Thyroid gland (tissue), 4 donors: ENCODE results near the gene SGIP1. TPM values are rescaled to one million over a fixed set of nuclear protein-coding genes. Genes with fewer than 3 reads are reported as not detected.

Source experiments
- DNase-seq, 2 donors: peaks; one replicate each; pipeline ENCODE4 v3.0.0-alpha.2; 2019
- H3K27ac ChIP-seq, 3 donors: fragments of 200-600 bp; sonication (generic); 1 replicate in 2 of 3; 2 replicates in 1 of 3; pipeline ENCODE4 v1.5.1; 2016 to 2019; ENCODE audit warnings: mild to moderate bottlenecking in 1 of 3, moderate library complexity in 1 of 3
- H3K27me3 ChIP-seq: fragments of 200-600 bp; sonication (generic); one replicate; pipeline ENCODE4 v1.5.1; 2019
- H3K36me3 ChIP-seq, 2 donors: fragments of 200-600 bp; sonication (generic); one replicate each; pipeline ENCODE4 v1.5.1; 2016 to 2019
- H3K4me1 ChIP-seq, 2 donors: fragments of 200-600 bp; sonication (generic); one replicate each; pipeline ENCODE4 v1.5.1; 2017 to 2019
- H3K4me3 ChIP-seq, 3 donors: fragments of 200-600 bp; sonication (generic); replicated peaks in 1 of 3; 1 replicate in 2 of 3; 2 replicates in 1 of 3; pipeline ENCODE4 v1.5.1; 2016; ENCODE audit warnings: mild to moderate bottlenecking in 1 of 3
- H3K9me3 ChIP-seq: fragments of 200-600 bp; sonication (generic); one replicate; pipeline ENCODE4 v1.5.1; 2017
- POLR2A ChIP-seq, 2 donors: fragments of 450-650 bp; IDR thresholded peaks; one replicate each; pipeline ENCODE4 v1.6.1; 2017; ENCODE audit warnings: antibody characterized with exemption in 2 of 2, mild to moderate bottlenecking in 2 of 2, moderate library complexity in 1 of 2
- WGBS, 2 donors: methylation state at CpG; one replicate each; pipeline ENCODE4 v1.1.5; 2017; 5-methylcytosine and 5-hydroxymethylcytosine counted together
- intact Hi-C: fragments of 100-400 bp; cut with DNase I; formaldehyde crosslinking; loops from one replicate; pipeline ENCODE4 v1.15.1; 2023
- total RNA-seq, 4 donors: library from RNA; depleted of rRNA; stranded (reverse); fragments of >200 nt; gene quantifications; one replicate each; pipeline ENCODE4 v1.2.3, GENCODE V29; 2016
- TF ChIP-seq, protein P1 (sequence below), 6 experiments: fragments of 200-600 bp in 3 of 6; fragments of 450-650 bp in 3 of 6; sonication (generic) in 3 of 6; IDR thresholded peaks; one replicate each; pipeline ENCODE4 v1.5.1; 2016 to 2019; ENCODE audit warnings: antibody characterized with exemption in 6 of 6, mild to moderate bottlenecking in 2 of 6, inconsistent platforms in 1 of 6, moderate library complexity in 1 of 6

Gene SGIP1
- total RNA-seq, 4 donors from 2014 or later = 18.7 to 25.6 (median 22.4) TPM

GRCh38 chr1:66769512-66770229, 235.7 kb downstream of the SGIP1 start:
- no peaks in the 10 kb centered on the region for H3K4me1 ChIP-seq
- no peak overlapping the region for H3K27ac ChIP-seq
- intact Hi-C loops = no loop called here
- H3K9me3 ChIP-seq = no peaks in the 10 kb centered on the region
- TF ChIP-seq, protein P1, sequence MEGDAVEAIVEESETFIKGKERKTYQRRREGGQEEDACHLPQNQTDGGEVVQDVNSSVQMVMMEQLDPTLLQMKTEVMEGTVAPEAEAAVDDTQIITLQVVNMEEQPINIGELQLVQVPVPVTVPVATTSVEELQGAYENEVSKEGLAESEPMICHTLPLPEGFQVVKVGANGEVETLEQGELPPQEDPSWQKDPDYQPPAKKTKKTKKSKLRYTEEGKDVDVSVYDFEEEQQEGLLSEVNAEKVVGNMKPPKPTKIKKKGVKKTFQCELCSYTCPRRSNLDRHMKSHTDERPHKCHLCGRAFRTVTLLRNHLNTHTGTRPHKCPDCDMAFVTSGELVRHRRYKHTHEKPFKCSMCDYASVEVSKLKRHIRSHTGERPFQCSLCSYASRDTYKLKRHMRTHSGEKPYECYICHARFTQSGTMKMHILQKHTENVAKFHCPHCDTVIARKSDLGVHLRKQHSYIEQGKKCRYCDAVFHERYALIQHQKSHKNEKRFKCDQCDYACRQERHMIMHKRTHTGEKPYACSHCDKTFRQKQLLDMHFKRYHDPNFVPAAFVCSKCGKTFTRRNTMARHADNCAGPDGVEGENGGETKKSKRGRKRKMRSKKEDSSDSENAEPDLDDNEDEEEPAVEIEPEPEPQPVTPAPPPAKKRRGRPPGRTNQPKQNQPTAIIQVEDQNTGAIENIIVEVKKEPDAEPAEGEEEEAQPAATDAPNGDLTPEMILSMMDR (IDR thresholded peaks at IDR 0.05) = no peak
- no peak for TF ChIP-seq POLR2A (IDR thresholded peaks at IDR 0.05)
- H3K27me3 ChIP-seq = no peaks in the 10 kb centered on the region
- DNase-seq = no peak
- 86 to 92% methylated on average over 7 of the region's 7 CpGs for WGBS, 2 donors
- H3K36me3 ChIP-seq = no peaks in the 10 kb centered on the region
- no peak overlapping the region for H3K4me3 ChIP-seq

DNA sequence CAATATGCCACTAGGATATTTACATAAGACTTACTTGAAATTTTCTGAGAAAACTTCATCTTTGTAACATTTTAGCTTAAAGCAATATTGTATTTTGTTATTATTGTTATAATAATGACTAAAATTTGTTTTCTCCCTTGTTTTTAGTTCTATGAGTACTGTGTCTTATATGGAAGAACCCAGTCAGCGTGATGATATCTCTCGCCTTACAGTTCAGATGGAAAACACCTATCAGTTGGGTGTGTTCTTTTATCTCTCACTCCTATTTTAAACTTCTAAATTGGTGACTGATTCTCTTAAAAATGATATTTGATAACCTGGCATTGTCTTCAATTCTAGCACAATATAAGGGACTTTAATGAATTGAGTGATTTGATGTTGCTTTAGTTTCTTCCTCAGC, 236.3 kb downstream of the SGIP1 start:
- Histone ChIP-seq H3K4me3 (no peak overlapping the region), H3K27ac (no peak overlapping the region), H3K9me3 (no peaks in the 10 kb centered on the region), H3K27me3 (no peaks in the 10 kb centered on the region), H3K36me3 (no peaks in the 10 kb centered on the region), H3K4me1 (no peaks in the 10 kb centered on the region)
- WGBS, 2 donors = 96 to 100% methylated on average over 2 of the region's 2 CpGs
- intact Hi-C loops = no loop called here
- no peak for DNase-seq
- no peak for TF ChIP-seq POLR2A (IDR thresholded peaks at IDR 0.05)
- TF ChIP-seq, protein P1 (IDR thresholded peaks at IDR 0.05) = no peak

- no peak for DNase-seq
- TF ChIP-seq, protein P1 (IDR thresholded peaks at IDR 0.05) = no peak
- no peak for TF ChIP-seq POLR2A (IDR thresholded peaks at IDR 0.05)
- H3K36me3 ChIP-seq = no peaks in the 10 kb centered on the region
- no peaks in the 10 kb centered on the region for H3K27me3 ChIP-seq
- H3K9me3 ChIP-seq = no peaks in the 10 kb centered on the region
- H3K4me3 ChIP-seq = no peak overlapping the region
- WGBS, 2 donors = 88 to 90% methylated on average over 4 of the region's 4 CpGs
- H3K4me1 ChIP-seq = no peaks in the 10 kb centered on the region
- intact Hi-C loops = no loop called here
- no peak overlapping the region for H3K27ac ChIP-seq
These were observed 236.7 kb downstream of the SGIP1 start for GRCh38 chr1:66770694-66771093.

GRCh38 chr1:66773227-66773626, 239.3 kb downstream of the SGIP1 start:
- DNase-seq = no peak
- Histone ChIP-seq H3K4me1 (no peaks in the 10 kb centered on the region), H3K27ac (no peak overlapping the region), H3K27me3 (no peaks in the 10 kb centered on the region), H3K4me3 (no peak overlapping the region), H3K9me3 (no peaks in the 10 kb centered on the region), H3K36me3 (no peaks in the 10 kb centered on the region)
- intact Hi-C loops = no loop called here
- WGBS, 2 donors = 93 to 96% methylated on average over 2 of the region's 2 CpGs
- TF ChIP-seq, protein P1 (IDR thresholded peaks at IDR 0.05) = no peak
- TF ChIP-seq POLR2A (IDR thresholded peaks at IDR 0.05) = no peak

GRCh38 chr1:66774438-66774837, 240.5 kb downstream of the SGIP1 start:
- H3K9me3 ChIP-seq = no peaks in the 10 kb centered on the region
- no peak overlapping the region for H3K27ac ChIP-seq
- TF ChIP-seq POLR2A (IDR thresholded peaks at IDR 0.05) = no peak
- TF ChIP-seq, protein P1 (IDR thresholded peaks at IDR 0.05) = no peak
- H3K27me3 ChIP-seq = no peaks in the 10 kb centered on the region
- DNase-seq = no peak
- no peaks in the 10 kb centered on the region for H3K36me3 ChIP-seq
- no peak overlapping the region for H3K4me3 ChIP-seq
- no peaks in the 10 kb centered on the region for H3K4me1 ChIP-seq
- WGBS, 2 donors = 69 to 75% methylated on average over 2 of the region's 2 CpGs
- intact Hi-C loops = no loop called here
